Mucosa of stomach (tissue), 1 donor: ENCODE measurements around the gene ID3.

Source experiments
- H3K27me3 ChIP-seq: one replicate; pipeline ENCODE4 v1.7.0; 2013; ENCODE audit warnings: mild to moderate bottlenecking, low read length; ENCODE audit not compliant: control insufficient read depth, insufficient read depth
- H3K36me3 ChIP-seq: one replicate; pipeline ENCODE4 v1.7.0; 2013; ENCODE audit warnings: low read length; ENCODE audit not compliant: control insufficient read depth, insufficient read depth
- H3K4me1 ChIP-seq: one replicate; pipeline ENCODE4 v1.7.0; 2013; ENCODE audit warnings: mild to moderate bottlenecking, low read length; ENCODE audit not compliant: control insufficient read depth, insufficient read depth
- H3K4me3 ChIP-seq: one replicate; pipeline ENCODE4 v1.7.0; 2013; ENCODE audit warnings: low read length
- H3K9ac ChIP-seq: one replicate; pipeline ENCODE4 v1.7.0; 2013; ENCODE audit warnings: mild to moderate bottlenecking, low read length, moderate library complexity
- H3K9me3 ChIP-seq: one replicate; pipeline ENCODE4 v1.7.0; 2013; ENCODE audit warnings: mild to moderate bottlenecking, low read length, moderate library complexity; ENCODE audit not compliant: control insufficient read depth
- donor health status: Pancreatic carcinoma.

The ID3 gene

GRCh38 chr1:23559985-23560741 is 862 bp upstream of the ID3 start:
- Histone ChIP-seq H3K4me3 (peak overlapping the region; percentile 18), H3K36me3 (peaks cover 8% of the 10 kb centered on the region), H3K27me3 (no peaks in the 10 kb centered on the region), H3K4me1 (peaks cover 71% of the 10 kb centered on the region), H3K9me3 (no peaks in the 10 kb centered on the region), H3K9ac (peak overlapping the region; percentile 90)

DNA sequence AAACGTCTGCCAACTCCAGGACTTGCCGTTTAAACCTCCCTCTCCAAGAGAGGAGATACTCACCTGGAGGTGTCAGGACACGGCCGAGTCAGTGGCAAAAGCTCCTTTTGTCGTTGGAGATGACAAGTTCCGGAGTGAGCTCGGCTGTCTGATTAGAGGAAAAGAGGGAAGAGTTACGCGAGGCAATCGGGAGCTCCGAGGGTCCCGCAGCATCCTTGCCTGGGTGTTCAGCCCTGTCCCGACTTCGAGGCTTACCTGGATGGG is 497 bp downstream of the ID3 start:
- H3K9me3 ChIP-seq, result no peaks in the 10 kb centered on the region
- peaks cover 8% of the 10 kb centered on the region for H3K36me3 ChIP-seq
- no peaks in the 10 kb centered on the region for H3K27me3 ChIP-seq
- H3K4me1 ChIP-seq, result peaks cover 68% of the 10 kb centered on the region
- peak overlapping the region; percentile 97 for H3K9ac ChIP-seq
- peak overlapping the region; percentile 99 for H3K4me3 ChIP-seq

GRCh38 chr1:23558140-23558871 is 995 bp downstream of the ID3 start:
- no peaks in the 10 kb centered on the region for H3K9me3 ChIP-seq
- peak overlapping the region; percentile 99 for H3K4me3 ChIP-seq
- H3K4me1 ChIP-seq, result peaks cover 68% of the 10 kb centered on the region
- H3K27me3 ChIP-seq, result no peaks in the 10 kb centered on the region
- peak overlapping the region; percentile 97 for H3K9ac ChIP-seq
- peaks cover 8% of the 10 kb centered on the region for H3K36me3 ChIP-seq

DNA sequence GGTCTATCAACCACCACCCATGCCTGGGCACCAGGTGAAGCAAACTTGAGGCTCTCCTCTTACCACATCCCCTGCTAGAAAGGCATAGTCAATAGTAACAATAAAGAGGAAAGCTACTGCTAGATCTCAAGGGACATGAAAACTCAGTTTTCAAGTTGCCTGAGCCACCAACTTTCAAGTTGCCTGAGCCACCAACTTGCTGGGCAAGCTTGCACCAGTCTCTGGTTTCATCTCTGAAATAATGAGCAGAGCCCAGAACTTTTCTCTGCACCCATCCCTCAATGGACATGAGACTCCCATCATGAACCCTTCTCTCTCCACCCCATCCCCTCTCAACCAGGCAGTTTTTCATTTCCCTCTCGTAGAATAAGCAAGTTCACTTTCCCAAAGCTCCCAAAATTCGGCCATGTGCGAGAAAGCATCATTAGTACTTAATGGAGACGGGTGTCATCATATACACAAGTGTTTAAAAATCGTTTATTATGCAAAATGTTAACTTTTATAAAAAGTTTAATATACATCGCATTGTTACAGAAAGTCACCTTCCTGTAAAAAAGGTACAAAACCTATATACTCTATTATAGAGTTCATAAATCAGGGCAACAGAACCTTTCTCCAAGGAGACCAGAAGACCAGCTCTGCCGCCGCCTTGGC is 1.7 kb downstream of the ID3 start:
- Histone ChIP-seq H3K4me3 (peak overlapping the region; percentile 99), H3K9me3 (no peaks in the 10 kb centered on the region), H3K27me3 (no peaks in the 10 kb centered on the region), H3K4me1 (peaks cover 65% of the 10 kb centered on the region), H3K36me3 (peaks cover 8% of the 10 kb centered on the region), H3K9ac (peak overlapping the region; percentile 97)

GRCh38 chr1:23556635-23557470 is 2.4 kb downstream of the ID3 start:
- no peaks in the 10 kb centered on the region for H3K27me3 ChIP-seq
- peaks cover 8% of the 10 kb centered on the region for H3K36me3 ChIP-seq
- peaks cover 61% of the 10 kb centered on the region for H3K4me1 ChIP-seq
- no peaks in the 10 kb centered on the region for H3K9me3 ChIP-seq
- peak overlapping the region; percentile 99 for H3K4me3 ChIP-seq
- H3K9ac ChIP-seq, result peak overlapping the region; percentile 97

DNA sequence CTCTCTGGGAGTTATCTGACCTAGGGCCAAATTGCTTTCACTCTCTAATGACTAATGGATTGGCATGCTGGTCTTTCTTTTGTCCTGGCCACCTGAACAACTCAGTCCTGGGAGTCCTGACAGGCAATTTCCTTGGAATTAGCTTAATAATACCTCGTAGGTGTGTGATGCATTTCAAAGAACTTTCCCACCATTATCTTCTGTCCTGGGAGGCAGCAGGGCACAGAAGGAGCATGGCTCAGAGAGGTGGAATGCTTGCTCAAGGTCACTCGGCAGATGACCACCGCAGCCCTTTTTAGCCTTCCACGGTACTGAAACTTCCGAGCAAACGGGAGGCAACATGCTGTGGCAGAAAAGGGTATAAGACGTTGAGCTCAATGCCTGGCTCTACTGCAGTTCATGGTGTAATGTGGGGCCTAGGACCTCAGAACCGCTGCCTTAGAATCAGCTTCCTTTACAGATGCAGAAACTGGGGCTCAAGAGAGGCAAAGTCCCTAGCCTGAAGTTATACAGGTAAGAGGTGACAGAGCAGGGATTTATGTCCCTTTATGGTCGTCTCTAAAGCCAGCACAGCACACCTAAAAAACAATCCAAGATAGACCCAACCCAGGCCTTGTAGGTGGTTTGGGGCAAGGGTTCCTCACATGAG is 3.2 kb downstream of the ID3 start:
- Histone ChIP-seq H3K4me1 (peaks cover 53% of the 10 kb centered on the region), H3K36me3 (peaks cover 8% of the 10 kb centered on the region), H3K4me3 (no peak overlapping the region), H3K9me3 (no peaks in the 10 kb centered on the region), H3K9ac (peak overlapping the region; percentile 97), H3K27me3 (no peaks in the 10 kb centered on the region)

DNA sequence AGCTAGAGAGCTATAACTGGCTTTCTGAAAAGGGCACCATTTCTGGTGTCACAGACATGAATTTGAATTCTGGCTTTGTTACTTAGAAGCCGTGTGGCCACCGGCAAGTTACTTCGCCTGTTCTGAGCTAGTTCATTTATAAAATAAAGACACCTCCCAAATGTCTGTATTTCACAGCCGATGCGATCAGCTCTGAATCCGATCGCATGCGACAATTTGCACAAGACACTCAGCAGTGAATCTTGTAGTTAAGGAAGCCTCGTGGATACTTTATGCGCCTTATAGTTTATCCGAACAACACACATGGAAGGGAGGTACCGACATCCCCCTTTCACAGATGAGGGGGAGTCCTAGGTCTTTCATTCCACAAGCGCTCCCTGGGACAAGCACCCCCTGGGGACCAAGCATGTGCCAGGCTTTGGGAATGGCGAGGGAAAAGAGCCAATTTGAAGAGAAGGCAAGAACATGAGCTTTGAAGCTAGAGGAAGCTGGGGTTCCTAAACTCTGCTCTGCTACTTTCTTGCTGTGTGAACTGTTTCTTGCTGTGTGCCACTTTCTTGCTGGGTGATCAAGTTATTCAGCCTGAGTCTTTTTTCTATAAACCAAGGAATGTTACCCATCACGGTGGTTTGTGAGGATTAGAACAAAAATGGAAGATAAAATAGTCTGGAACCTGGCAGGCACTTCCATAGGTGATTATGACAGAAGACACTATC is 3.9 kb downstream of the ID3 start:
- H3K9ac ChIP-seq, result peak overlapping the region; percentile 97
- no peak overlapping the region for H3K4me3 ChIP-seq
- H3K9me3 ChIP-seq, result no peaks in the 10 kb centered on the region
- H3K4me1 ChIP-seq, result peaks cover 47% of the 10 kb centered on the region
- no peaks in the 10 kb centered on the region for H3K27me3 ChIP-seq
- H3K36me3 ChIP-seq, result peaks cover 8% of the 10 kb centered on the region

DNA sequence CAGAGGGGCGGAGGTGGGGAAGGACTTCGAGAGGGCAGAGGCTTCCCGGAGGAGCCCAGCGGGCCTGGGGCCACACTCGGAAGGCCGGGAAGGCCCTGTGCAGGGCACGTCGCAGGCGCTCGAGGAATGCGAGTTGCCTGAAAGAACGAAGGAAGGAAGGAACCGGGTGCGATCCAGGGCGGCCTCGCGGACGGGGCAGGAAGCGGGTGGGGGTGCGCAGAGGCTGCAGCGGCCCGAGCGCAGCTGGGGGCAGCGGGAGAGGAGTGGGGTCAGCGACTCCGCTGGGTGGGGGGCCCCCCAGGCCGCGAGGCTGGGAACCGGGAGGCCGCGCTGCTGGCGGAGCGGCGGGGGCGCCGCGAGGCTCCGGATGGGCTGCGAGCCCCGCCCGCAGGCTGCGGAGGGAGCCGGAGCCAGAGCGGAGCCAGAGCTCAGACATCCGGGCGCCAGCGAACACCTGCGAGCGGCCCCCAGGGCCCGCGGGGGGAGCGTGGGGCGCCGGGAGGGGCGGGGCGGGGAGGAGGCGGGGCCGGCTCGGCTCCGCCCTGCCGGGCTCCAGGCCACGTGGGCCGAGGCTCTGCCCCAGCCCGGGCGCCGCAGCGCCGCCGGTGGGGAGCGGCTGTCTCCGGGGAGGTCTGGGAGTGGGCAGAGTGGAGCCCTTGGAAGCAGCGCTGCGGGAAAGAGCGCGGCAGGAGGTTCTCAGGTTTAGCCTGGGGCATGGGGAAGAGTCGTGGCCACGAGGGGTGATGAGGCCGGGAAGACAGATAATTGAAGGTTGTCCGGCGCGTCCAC is 4.6 kb downstream of the ID3 start:
- Histone ChIP-seq H3K9ac (peak overlapping the region; percentile 97), H3K36me3 (peaks cover 8% of the 10 kb centered on the region), H3K9me3 (no peaks in the 10 kb centered on the region), H3K4me3 (peak overlapping the region; percentile 86), H3K4me1 (peaks cover 39% of the 10 kb centered on the region), H3K27me3 (no peaks in the 10 kb centered on the region)

DNA sequence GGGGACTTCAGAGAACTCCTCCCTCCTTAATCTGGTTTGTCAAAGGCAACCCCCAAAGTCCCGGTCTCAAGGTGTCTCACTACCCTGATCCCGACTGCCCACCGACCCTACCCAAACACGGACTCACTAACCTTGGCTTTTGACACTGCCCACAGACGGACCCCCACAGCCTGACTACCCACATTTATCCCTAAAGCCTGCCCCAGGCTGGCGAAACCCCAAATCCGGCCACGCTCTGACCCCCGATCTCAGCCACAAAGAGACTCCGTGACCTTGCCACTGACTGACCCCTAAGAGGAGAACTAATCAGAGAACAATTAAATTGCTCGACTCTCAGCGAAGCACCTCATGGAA is 5.2 kb downstream of the ID3 start:
- peaks cover 39% of the 10 kb centered on the region for H3K4me1 ChIP-seq
- no peaks in the 10 kb centered on the region for H3K9me3 ChIP-seq
- peaks cover 8% of the 10 kb centered on the region for H3K36me3 ChIP-seq
- H3K27me3 ChIP-seq, result no peaks in the 10 kb centered on the region
- peak overlapping the region; percentile 86 for H3K4me3 ChIP-seq
- peak overlapping the region; percentile 93 for H3K9ac ChIP-seq

- Histone ChIP-seq H3K9ac (peak overlapping the region; percentile 93), H3K27me3 (no peaks in the 10 kb centered on the region), H3K36me3 (peaks cover 8% of the 10 kb centered on the region), H3K4me1 (peaks cover 39% of the 10 kb centered on the region), H3K4me3 (peak overlapping the region; percentile 86), H3K9me3 (no peaks in the 10 kb centered on the region)
These were observed 5.8 kb downstream of the ID3 start for GRCh38 chr1:23553231-23554126.
